GM23338 (cell line): Measurements from ENCODE around the gene LPP. TPM values are rescaled to one million over a fixed set of nuclear protein-coding genes. Genes with fewer than 3 reads are reported as not detected.

Source experiments
- ATAC-seq: fragments of 200-7000 bp; cut with Tn5 transposase; 3 replicates; pipeline ENCODE4 v1.9.1; 2020
- DNase-seq: peaks from one replicate; pipeline ENCODE4 v3.0.0-alpha.2; 2015; ENCODE audit warnings: low spot score
- H2AFZ ChIP-seq: fragments of 200-600 bp; sonication (generic); 2 replicates; pipeline ENCODE4 v1.8.0; 2016; ENCODE audit warnings: antibody characterized with exemption, mild to moderate bottlenecking, moderate library complexity
- H3F3A ChIP-seq: fragments of 200-600 bp; sonication (generic); replicated peaks from 2 replicates; pipeline ENCODE4 v1.8.0; 2017; ENCODE audit warnings: antibody characterized with exemption, mixed run types, low read depth
- H3K27ac ChIP-seq: fragments of 200-600 bp; sonication (generic); 2 replicates; pipeline ENCODE4 v1.6.1; 2016; ENCODE audit warnings: low read depth
- H3K27me3 ChIP-seq: fragments of 200-600 bp; sonication (generic); 2 replicates; pipeline ENCODE4 v1.8.0; 2016; ENCODE audit warnings: mild to moderate bottlenecking, mixed run types, moderate library complexity; ENCODE audit not compliant: insufficient read depth
- H3K36me3 ChIP-seq: fragments of 200-600 bp; sonication (generic); 2 replicates; pipeline ENCODE4 v1.8.0; 2016; ENCODE audit warnings: mild to moderate bottlenecking; ENCODE audit not compliant: insufficient read depth
- H3K4me1 ChIP-seq: fragments of 200-600 bp; sonication (generic); 2 replicates; pipeline ENCODE4 v1.8.0; 2016; ENCODE audit warnings: mild to moderate bottlenecking, moderate library complexity; ENCODE audit not compliant: insufficient read depth
- H3K4me2 ChIP-seq: fragments of 200-600 bp; sonication (generic); 2 replicates; pipeline ENCODE4 v1.7.1; 2017; ENCODE audit warnings: mixed run types
- H3K4me3 ChIP-seq: fragments of 200-600 bp; sonication (generic); 2 replicates; pipeline ENCODE4 v1.6.1; 2016; ENCODE audit warnings: mixed run types
- H3K79me2 ChIP-seq: fragments of 200-600 bp; sonication (generic); replicated peaks from 2 replicates; pipeline ENCODE4 v1.8.0; 2017; ENCODE audit warnings: mild to moderate bottlenecking; ENCODE audit not compliant: insufficient read depth
- H3K9me2 ChIP-seq: fragments of 200-600 bp; sonication (generic); 2 replicates; pipeline ENCODE4 v1.8.0; 2017; ENCODE audit not compliant: insufficient read depth
- H4K20me1 ChIP-seq: fragments of 200-600 bp; sonication (generic); replicated peaks from 2 replicates; pipeline ENCODE4 v1.8.0; 2017; ENCODE audit warnings: mild to moderate bottlenecking; ENCODE audit not compliant: insufficient read depth
- H3K27ac Mint-ChIP-seq: 2 replicates; pipeline ENCODE4 v1.8.0; 2020; ENCODE audit warnings: inconsistent platforms, mild to moderate bottlenecking, moderate library complexity, mixed read lengths
- H3K27me3 Mint-ChIP-seq: 3 replicates; pipeline ENCODE4 v1.8.0; 2022; ENCODE audit warnings: low read depth, mild to moderate bottlenecking, moderate library complexity, mixed read lengths, inconsistent platforms; ENCODE audit not compliant: insufficient read depth, poor library complexity
- H3K36me3 Mint-ChIP-seq: 3 replicates; pipeline ENCODE4 v1.8.0; 2021; ENCODE audit warnings: low read depth, mild to moderate bottlenecking, inconsistent platforms, moderate library complexity, mixed read lengths
- H3K4me1 Mint-ChIP-seq: 3 replicates; pipeline ENCODE4 v1.8.0; 2020; ENCODE audit warnings: mild to moderate bottlenecking, inconsistent platforms, mixed read lengths
- H3K4me3 Mint-ChIP-seq: 3 replicates; pipeline ENCODE4 v1.8.0; 2021; ENCODE audit warnings: moderate library complexity, mild to moderate bottlenecking, inconsistent platforms, mixed read lengths
- H3K9me3 Mint-ChIP-seq: 3 replicates; pipeline ENCODE4 v1.8.0; 2020; ENCODE audit warnings: moderate library complexity, mild to moderate bottlenecking, inconsistent platforms, mixed read lengths
- CREB1 ChIP-seq: fragments of 250-450 bp; sonication (Bioruptor Pico); IDR thresholded peaks from 2 replicates; pipeline ENCODE4 v1.5.0; 2020; ENCODE audit warnings: low read depth, mild to moderate bottlenecking, moderate library complexity
- EZH2 ChIP-seq: fragments of 200-600 bp; sonication (generic); IDR thresholded peaks from one replicate; pipeline ENCODE4 v1.8.0; 2017; ENCODE audit warnings: antibody characterized with exemption, mild to moderate bottlenecking, low read depth; ENCODE audit not compliant: unreplicated experiment
- EZH2phosphoT487 ChIP-seq: fragments of 200-600 bp; sonication (generic); IDR thresholded peaks from one replicate; pipeline ENCODE4 v1.8.1; 2018; ENCODE audit warnings: antibody characterized with exemption; ENCODE audit not compliant: unreplicated experiment
- JUNB ChIP-seq: IDR thresholded peaks from one replicate; pipeline ENCODE4 v1.6.1; 2016; ENCODE audit warnings: antibody characterized with exemption; ENCODE audit not compliant: unreplicated experiment
- NANOG ChIP-seq: IDR thresholded peaks from 2 replicates; pipeline ENCODE4 v1.6.1; 2016; ENCODE audit warnings: antibody characterized with exemption, borderline replicate concordance
- POLR2AphosphoS5 ChIP-seq: IDR thresholded peaks from 2 replicates; pipeline ENCODE4 v1.6.1; 2016; ENCODE audit warnings: antibody characterized with exemption, low read depth
- STAT1 ChIP-seq: IDR thresholded peaks from one replicate; pipeline ENCODE4 v1.6.1; 2016; ENCODE audit warnings: antibody characterized with exemption; ENCODE audit not compliant: unreplicated experiment
- ZNF114 ChIP-seq: fragments of 250-450 bp; sonication (Bioruptor Pico); IDR thresholded peaks from 2 replicates; pipeline ENCODE4 v1.5.0; 2020; ENCODE audit warnings: mild to moderate bottlenecking, moderate library complexity
- ZNF331 ChIP-seq: fragments of 250-450 bp; sonication (Bioruptor Pico); IDR thresholded peaks from 2 replicates; pipeline ENCODE4 v1.5.0; 2020; ENCODE audit warnings: low read depth, mild to moderate bottlenecking, moderate library complexity
- polyA plus RNA-seq: library from polyadenylated mRNA; unstranded; fragments of >200 nt; fragmentation: Nextera tagmentation; extraction: Ambion mirVana; gene quantifications from 2 replicates; pipeline ENCODE4 v1.2.1, GENCODE V29; 2016
- total RNA-seq: library from RNA; depleted of rRNA; stranded (reverse); fragments of >200 nt; shearing (Covaris generic); gene quantifications from 2 replicates; pipeline ENCODE4 v1.2.3, GENCODE V29; 2014
- TF ChIP-seq, protein P1 (sequence below): IDR thresholded peaks from one replicate; pipeline ENCODE4 v1.6.1; 2018; ENCODE audit warnings: antibody characterized with exemption; ENCODE audit not compliant: unreplicated experiment
- TF ChIP-seq, protein P2 (sequence below): fragments of 250-450 bp; sonication (Bioruptor Pico); IDR thresholded peaks from 2 replicates; pipeline ENCODE4 v1.5.0; 2020; ENCODE audit warnings: mild to moderate bottlenecking, moderate library complexity
- TF ChIP-seq, protein P3 (sequence below): IDR thresholded peaks from 2 replicates; pipeline ENCODE4 v1.6.1; 2016; ENCODE audit warnings: antibody characterized with exemption
- TF ChIP-seq, protein P4 (sequence below), 2 experiments: fragments of 200-600 bp in 1 of 2; sonication (generic) in 1 of 2; conservative IDR thresholded peaks; 2 replicates each; pipeline versions ENCODE4 v1.5.1 to v1.6.1; 2016 to 2017; ENCODE audit warnings: antibody characterized with exemption in 2 of 2, low read depth in 2 of 2, mild to moderate bottlenecking in 2 of 2, moderate library complexity in 1 of 2

The LPP gene
- total and polyA plus RNA-seq, 2 experiments from 2014 or later = 23.0 to 35.2 TPM

DNA sequence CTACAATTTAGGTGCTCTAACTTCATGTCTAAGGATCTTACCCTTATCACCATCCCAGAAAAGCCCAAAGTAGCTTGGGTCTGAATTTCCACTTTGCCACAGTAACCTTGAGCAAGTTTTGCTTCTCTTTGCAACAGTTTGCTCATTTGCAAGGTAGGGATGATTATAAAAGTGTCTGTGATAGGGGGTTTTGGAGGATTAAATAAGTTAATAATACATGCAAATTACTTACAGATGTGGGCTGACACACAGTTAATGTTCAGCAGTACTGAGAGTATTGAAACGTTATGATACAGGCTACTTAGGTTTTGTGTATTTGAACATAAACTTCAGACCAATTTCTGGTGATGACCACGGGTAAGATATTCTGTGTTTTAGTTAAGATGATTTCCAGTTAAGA is 573.1 kb downstream of the LPP start:
- H4K20me1 ChIP-seq = no peaks in the 10 kb centered on the region
- H3K9me2 ChIP-seq = no peaks in the 10 kb centered on the region
- no peaks in the 10 kb centered on the region for H3F3A ChIP-seq
- no peaks in the 10 kb centered on the region for H3K9me3 Mint-ChIP-seq
- no peaks in the 10 kb centered on the region for H3K27me3 ChIP-seq
- H3K4me3 ChIP-seq = no peak overlapping the region
- no peaks in the 10 kb centered on the region for H3K4me1 ChIP-seq
- no peak for DNase-seq
- no peaks in the 10 kb centered on the region for H3K27me3 Mint-ChIP-seq
- no peak for ATAC-seq
- no peak overlapping the region for H3K27ac ChIP-seq
- H3K4me1 Mint-ChIP-seq = no peaks in the 10 kb centered on the region
- no peak overlapping the region for H2AFZ ChIP-seq
- no peak overlapping the region for H3K4me2 ChIP-seq
- TF ChIP-seq JUNB (no peak), EZH2phosphoT487 (no peak), CREB1 (CRISPR knock-in tag) (no peak), ZNF331 (no peak), NANOG (no peak), POLR2AphosphoS5 (no peak), ZNF114 (CRISPR knock-in tag) (no peak), STAT1 (no peak), EZH2 (no peak)
- TF ChIP-seq, protein P1, sequence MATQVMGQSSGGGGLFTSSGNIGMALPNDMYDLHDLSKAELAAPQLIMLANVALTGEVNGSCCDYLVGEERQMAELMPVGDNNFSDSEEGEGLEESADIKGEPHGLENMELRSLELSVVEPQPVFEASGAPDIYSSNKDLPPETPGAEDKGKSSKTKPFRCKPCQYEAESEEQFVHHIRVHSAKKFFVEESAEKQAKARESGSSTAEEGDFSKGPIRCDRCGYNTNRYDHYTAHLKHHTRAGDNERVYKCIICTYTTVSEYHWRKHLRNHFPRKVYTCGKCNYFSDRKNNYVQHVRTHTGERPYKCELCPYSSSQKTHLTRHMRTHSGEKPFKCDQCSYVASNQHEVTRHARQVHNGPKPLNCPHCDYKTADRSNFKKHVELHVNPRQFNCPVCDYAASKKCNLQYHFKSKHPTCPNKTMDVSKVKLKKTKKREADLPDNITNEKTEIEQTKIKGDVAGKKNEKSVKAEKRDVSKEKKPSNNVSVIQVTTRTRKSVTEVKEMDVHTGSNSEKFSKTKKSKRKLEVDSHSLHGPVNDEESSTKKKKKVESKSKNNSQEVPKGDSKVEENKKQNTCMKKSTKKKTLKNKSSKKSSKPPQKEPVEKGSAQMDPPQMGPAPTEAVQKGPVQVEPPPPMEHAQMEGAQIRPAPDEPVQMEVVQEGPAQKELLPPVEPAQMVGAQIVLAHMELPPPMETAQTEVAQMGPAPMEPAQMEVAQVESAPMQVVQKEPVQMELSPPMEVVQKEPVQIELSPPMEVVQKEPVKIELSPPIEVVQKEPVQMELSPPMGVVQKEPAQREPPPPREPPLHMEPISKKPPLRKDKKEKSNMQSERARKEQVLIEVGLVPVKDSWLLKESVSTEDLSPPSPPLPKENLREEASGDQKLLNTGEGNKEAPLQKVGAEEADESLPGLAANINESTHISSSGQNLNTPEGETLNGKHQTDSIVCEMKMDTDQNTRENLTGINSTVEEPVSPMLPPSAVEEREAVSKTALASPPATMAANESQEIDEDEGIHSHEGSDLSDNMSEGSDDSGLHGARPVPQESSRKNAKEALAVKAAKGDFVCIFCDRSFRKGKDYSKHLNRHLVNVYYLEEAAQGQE = no peak
- TF ChIP-seq, protein P2, sequence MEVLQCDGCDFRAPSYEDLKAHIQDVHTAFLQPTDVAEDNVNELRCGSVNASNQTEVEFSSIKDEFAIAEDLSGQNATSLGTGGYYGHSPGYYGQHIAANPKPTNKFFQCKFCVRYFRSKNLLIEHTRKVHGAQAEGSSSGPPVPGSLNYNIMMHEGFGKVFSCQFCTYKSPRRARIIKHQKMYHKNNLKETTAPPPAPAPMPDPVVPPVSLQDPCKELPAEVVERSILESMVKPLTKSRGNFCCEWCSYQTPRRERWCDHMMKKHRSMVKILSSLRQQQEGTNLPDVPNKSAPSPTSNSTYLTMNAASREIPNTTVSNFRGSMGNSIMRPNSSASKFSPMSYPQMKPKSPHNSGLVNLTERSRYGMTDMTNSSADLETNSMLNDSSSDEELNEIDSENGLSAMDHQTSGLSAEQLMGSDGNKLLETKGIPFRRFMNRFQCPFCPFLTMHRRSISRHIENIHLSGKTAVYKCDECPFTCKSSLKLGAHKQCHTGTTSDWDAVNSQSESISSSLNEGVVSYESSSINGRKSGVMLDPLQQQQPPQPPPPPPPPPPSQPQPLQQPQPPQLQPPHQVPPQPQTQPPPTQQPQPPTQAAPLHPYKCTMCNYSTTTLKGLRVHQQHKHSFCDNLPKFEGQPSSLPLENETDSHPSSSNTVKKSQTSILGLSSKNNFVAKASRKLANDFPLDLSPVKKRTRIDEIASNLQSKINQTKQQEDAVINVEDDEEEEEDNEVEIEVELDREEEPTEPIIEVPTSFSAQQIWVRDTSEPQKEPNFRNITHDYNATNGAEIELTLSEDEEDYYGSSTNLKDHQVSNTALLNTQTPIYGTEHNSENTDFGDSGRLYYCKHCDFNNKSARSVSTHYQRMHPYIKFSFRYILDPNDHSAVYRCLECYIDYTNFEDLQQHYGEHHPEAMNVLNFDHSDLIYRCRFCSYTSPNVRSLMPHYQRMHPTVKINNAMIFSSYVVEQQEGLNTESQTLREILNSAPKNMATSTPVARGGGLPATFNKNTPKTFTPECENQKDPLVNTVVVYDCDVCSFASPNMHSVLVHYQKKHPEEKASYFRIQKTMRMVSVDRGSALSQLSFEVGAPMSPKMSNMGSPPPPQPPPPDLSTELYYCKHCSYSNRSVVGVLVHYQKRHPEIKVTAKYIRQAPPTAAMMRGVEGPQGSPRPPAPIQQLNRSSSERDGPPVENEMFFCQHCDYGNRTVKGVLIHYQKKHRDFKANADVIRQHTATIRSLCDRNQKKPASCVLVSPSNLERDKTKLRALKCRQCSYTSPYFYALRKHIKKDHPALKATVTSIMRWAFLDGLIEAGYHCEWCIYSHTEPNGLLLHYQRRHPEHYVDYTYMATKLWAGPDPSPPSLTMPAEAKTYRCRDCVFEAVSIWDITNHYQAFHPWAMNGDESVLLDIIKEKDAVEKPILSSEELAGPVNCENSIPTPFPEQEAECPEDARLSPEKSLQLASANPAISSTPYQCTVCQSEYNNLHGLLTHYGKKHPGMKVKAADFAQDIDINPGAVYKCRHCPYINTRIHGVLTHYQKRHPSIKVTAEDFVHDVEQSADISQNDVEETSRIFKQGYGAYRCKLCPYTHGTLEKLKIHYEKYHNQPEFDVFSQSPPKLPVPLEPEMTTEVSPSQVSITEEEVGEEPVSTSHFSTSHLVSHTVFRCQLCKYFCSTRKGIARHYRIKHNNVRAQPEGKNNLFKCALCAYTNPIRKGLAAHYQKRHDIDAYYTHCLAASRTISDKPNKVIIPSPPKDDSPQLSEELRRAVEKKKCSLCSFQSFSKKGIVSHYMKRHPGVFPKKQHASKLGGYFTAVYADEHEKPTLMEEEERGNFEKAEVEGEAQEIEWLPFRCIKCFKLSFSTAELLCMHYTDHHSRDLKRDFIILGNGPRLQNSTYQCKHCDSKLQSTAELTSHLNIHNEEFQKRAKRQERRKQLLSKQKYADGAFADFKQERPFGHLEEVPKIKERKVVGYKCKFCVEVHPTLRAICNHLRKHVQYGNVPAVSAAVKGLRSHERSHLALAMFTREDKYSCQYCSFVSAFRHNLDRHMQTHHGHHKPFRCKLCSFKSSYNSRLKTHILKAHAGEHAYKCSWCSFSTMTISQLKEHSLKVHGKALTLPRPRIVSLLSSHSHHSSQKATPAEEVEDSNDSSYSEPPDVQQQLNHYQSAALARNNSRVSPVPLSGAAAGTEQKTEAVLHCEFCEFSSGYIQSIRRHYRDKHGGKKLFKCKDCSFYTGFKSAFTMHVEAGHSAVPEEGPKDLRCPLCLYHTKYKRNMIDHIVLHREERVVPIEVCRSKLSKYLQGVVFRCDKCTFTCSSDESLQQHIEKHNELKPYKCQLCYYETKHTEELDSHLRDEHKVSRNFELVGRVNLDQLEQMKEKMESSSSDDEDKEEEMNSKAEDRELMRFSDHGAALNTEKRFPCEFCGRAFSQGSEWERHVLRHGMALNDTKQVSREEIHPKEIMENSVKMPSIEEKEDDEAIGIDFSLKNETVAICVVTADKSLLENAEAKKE (CRISPR knock-in tag) = no peak
- TF ChIP-seq, protein P3, sequence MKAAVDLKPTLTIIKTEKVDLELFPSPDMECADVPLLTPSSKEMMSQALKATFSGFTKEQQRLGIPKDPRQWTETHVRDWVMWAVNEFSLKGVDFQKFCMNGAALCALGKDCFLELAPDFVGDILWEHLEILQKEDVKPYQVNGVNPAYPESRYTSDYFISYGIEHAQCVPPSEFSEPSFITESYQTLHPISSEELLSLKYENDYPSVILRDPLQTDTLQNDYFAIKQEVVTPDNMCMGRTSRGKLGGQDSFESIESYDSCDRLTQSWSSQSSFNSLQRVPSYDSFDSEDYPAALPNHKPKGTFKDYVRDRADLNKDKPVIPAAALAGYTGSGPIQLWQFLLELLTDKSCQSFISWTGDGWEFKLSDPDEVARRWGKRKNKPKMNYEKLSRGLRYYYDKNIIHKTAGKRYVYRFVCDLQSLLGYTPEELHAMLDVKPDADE = no peak
- TF ChIP-seq, protein P4, sequence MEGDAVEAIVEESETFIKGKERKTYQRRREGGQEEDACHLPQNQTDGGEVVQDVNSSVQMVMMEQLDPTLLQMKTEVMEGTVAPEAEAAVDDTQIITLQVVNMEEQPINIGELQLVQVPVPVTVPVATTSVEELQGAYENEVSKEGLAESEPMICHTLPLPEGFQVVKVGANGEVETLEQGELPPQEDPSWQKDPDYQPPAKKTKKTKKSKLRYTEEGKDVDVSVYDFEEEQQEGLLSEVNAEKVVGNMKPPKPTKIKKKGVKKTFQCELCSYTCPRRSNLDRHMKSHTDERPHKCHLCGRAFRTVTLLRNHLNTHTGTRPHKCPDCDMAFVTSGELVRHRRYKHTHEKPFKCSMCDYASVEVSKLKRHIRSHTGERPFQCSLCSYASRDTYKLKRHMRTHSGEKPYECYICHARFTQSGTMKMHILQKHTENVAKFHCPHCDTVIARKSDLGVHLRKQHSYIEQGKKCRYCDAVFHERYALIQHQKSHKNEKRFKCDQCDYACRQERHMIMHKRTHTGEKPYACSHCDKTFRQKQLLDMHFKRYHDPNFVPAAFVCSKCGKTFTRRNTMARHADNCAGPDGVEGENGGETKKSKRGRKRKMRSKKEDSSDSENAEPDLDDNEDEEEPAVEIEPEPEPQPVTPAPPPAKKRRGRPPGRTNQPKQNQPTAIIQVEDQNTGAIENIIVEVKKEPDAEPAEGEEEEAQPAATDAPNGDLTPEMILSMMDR (conservative IDR thresholded peaks at IDR 0.05; ENCODE audit: low read depth in 2 of 2) = no peak
- no peaks in the 10 kb centered on the region for H3K36me3 ChIP-seq
- no peak overlapping the region for H3K27ac Mint-ChIP-seq
- H3K4me3 Mint-ChIP-seq = no peak overlapping the region
- no peaks in the 10 kb centered on the region for H3K36me3 Mint-ChIP-seq
- H3K79me2 ChIP-seq = no peaks in the 10 kb centered on the region
